Thoracic aorta (tissue), 2 donors: ENCODE data around the gene FNTB. TPM values are rescaled to one million over a fixed set of nuclear protein-coding genes. Genes with fewer than 3 reads are reported as not detected.

ENCODE experiments used
- ATAC-seq: fragments of 150-250 bp; one replicate; pipeline ENCODE4 v1.8.0; 2017; ENCODE audit warnings: low read depth; ENCODE audit not compliant: insufficient number of reproducible peaks, low FRiP score
- DNase-seq: peaks from one replicate; pipeline ENCODE4 v3.0.0-alpha.2; 2020; ENCODE audit warnings: low spot score
- H3K27ac ChIP-seq, 2 donors: fragments of 200-600 bp; sonication (generic); 1 replicate in 1 of 2; 2 replicates in 1 of 2; pipeline ENCODE4 v1.5.1; 2016; ENCODE audit warnings: mild to moderate bottlenecking in 2 of 2, moderate library complexity in 2 of 2
- H3K27me3 ChIP-seq: fragments of 200-600 bp; sonication (generic); replicated peaks from 2 replicates; pipeline ENCODE4 v1.6.0; 2016; ENCODE audit warnings: mild to moderate bottlenecking; ENCODE audit not compliant: insufficient read depth
- H3K36me3 ChIP-seq: fragments of 200-600 bp; sonication (generic); one replicate; pipeline ENCODE4 v1.5.1; 2016
- H3K4me1 ChIP-seq, 2 donors: fragments of 200-600 bp; sonication (generic); 1 replicate in 1 of 2; 2 replicates in 1 of 2; pipeline versions ENCODE4 v1.5.1 to v1.6.0; 2016; ENCODE audit warnings: low read depth in 2 of 2, mild to moderate bottlenecking in 1 of 2; ENCODE audit not compliant: control insufficient read depth in 1 of 2
- H3K4me3 ChIP-seq: fragments of 200-600 bp; sonication (generic); 2 replicates; pipeline ENCODE4 v1.5.1; 2016; ENCODE audit warnings: mild to moderate bottlenecking
- H3K9me3 ChIP-seq: fragments of 200-600 bp; sonication (generic); 2 replicates; pipeline ENCODE4 v1.5.1; 2016
- total RNA-seq, 2 donors: library from RNA; depleted of rRNA; stranded (reverse); fragments of >200 nt; gene quantifications; one replicate each; pipeline versions ENCODE4 v1.1.0 to v1.2.3, GENCODE V29; 2016
- TF ChIP-seq, protein P1 (sequence below): fragments of 200-600 bp; sonication (generic); IDR thresholded peaks from one replicate; pipeline ENCODE4 v1.5.1; 2019; ENCODE audit warnings: antibody characterized with exemption

FNTB gene
- total RNA-seq, 2 donors from 2014 or later: 6.8 to 18.3 TPM

GRCh38 chr14:64990939-64991338, 4.2 kb downstream of the FNTB start:
- H3K4me1 ChIP-seq: peaks cover 7 to 14% of the 10 kb centered on the region in 2 donors
- TF ChIP-seq, protein P1, sequence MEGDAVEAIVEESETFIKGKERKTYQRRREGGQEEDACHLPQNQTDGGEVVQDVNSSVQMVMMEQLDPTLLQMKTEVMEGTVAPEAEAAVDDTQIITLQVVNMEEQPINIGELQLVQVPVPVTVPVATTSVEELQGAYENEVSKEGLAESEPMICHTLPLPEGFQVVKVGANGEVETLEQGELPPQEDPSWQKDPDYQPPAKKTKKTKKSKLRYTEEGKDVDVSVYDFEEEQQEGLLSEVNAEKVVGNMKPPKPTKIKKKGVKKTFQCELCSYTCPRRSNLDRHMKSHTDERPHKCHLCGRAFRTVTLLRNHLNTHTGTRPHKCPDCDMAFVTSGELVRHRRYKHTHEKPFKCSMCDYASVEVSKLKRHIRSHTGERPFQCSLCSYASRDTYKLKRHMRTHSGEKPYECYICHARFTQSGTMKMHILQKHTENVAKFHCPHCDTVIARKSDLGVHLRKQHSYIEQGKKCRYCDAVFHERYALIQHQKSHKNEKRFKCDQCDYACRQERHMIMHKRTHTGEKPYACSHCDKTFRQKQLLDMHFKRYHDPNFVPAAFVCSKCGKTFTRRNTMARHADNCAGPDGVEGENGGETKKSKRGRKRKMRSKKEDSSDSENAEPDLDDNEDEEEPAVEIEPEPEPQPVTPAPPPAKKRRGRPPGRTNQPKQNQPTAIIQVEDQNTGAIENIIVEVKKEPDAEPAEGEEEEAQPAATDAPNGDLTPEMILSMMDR: no peak
- H3K27me3 ChIP-seq: no peaks in the 10 kb centered on the region
- DNase-seq (no peak), ATAC-seq (no peak)
- H3K27ac ChIP-seq: no peak overlapping the region
- no peaks in the 10 kb centered on the region for H3K36me3 ChIP-seq
- no peak overlapping the region for H3K4me3 ChIP-seq
- H3K9me3 ChIP-seq: no peaks in the 10 kb centered on the region

DNA sequence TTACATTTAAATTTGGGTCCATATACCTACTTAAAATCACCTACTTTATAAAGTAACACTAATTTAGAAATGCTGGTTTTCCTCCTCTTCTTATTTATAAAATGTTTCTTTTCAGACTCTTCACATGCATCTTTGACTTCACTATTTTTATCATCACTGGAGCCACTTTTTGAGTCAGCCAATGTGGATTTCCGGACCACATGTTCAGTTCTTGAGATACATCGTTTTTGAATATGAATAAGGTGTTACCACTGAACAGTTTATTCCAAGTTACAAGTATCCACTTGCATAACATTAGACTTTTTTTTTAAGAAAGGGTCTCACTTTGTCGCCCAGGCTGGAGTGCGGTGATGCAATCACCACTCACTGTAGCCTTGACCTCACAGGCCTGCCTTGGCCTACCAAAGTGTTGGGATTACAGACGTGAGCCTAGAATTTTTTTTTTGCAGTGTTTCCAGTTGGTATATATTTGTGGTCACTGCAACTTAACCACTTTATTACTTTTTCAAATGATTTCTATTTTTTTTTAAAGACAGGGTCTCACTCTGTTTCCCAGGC, 5.7 kb downstream of the FNTB start:
- Histone ChIP-seq H3K4me1 (peaks cover 6 to 8% of the 10 kb centered on the region in 2 donors), H3K27ac (no peak overlapping the region), H3K27me3 (no peaks in the 10 kb centered on the region), H3K9me3 (no peaks in the 10 kb centered on the region), H3K36me3 (no peaks in the 10 kb centered on the region), H3K4me3 (no peak overlapping the region)
- ATAC-seq: no peak
- no peak for DNase-seq
- TF ChIP-seq, protein P1: no peak

DNA sequence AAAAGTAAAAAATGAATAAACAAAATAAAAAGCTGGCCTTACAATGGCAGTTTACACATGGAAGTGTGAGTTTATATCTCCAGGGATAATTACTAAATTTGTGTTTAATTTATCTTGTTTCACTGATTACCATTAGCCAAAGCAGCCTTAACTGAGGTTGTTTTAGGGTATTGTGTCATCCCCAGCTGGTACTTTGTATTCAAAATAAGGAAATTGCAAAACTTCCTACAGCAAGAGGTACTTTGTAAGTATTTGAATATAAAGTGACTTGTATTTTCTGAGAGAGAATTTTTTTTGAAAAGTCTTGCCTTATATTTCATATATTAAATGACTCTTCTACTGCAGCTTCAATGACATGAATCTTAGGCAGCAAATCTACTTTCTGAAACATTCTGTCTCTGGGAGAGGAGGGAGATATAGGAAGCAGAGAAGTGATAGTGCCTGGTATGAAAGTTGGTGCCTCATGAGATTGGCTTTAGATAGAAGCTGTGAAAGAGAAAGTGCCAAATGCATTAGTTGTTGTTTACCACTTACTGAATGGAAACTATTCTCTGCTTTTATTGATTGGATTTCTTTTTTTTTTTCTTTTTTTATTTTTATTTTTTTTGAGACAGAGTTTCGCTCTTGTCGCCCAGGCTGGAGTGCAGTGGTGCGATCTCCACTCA, 6.7 kb downstream of the FNTB start:
- ATAC-seq (no peak), DNase-seq (no peak)
- H3K36me3 ChIP-seq: no peaks in the 10 kb centered on the region
- peaks cover 0 to under 1% of the 10 kb centered on the region in 2 donors for H3K4me1 ChIP-seq
- H3K27me3 ChIP-seq: no peaks in the 10 kb centered on the region
- no peak overlapping the region for H3K4me3 ChIP-seq
- H3K27ac ChIP-seq: no peak overlapping the region
- TF ChIP-seq, protein P1: no peak
- no peaks in the 10 kb centered on the region for H3K9me3 ChIP-seq

DNA sequence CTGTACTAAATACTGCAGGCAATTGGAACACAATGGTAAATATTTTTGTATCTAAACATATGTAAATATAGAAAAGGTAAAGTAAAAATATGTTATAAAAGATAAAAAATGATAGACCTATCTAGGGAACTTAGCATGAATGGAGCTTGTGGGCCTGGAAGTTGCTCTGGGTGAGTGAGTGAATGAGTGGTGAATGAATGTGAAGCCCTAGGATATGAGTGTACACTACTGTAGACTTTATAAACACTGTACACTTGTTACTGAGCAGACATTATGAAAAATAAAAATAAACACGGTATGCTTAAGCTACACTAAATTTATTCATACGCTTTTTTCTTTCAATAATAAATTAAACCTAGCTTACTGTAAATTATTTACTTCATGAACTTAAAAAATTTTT, 7.8 kb downstream of the FNTB start:
- Histone ChIP-seq H3K4me3 (no peak overlapping the region), H3K4me1 (peaks cover 0 to 4% of the 10 kb centered on the region in 2 donors), H3K27ac (no peak overlapping the region), H3K9me3 (no peaks in the 10 kb centered on the region), H3K27me3 (no peaks in the 10 kb centered on the region), H3K36me3 (no peaks in the 10 kb centered on the region)
- DNase-seq (no peak), ATAC-seq (no peak)
- TF ChIP-seq, protein P1: no peak

DNA sequence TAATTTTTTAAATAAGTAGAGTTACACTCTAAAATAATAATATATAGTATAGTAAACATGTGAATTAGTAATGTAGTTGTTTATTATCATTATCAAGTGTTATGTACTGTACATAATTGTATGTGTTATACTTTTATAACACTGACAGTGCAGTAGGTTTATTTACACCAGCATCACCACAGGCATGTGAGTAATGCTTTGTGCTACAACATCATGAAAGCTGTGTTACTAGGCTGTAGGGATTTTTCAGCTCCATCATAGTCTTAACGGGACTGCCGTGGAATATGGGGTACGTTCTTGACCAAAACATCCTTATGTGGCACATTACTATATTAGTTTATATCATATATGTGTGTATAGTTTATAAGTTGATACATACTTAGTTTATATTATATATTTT, 8.6 kb downstream of the FNTB start:
- Histone ChIP-seq H3K27ac (no peak overlapping the region), H3K36me3 (no peaks in the 10 kb centered on the region), H3K27me3 (no peaks in the 10 kb centered on the region), H3K4me3 (no peak overlapping the region), H3K4me1 (peaks cover 0 to 4% of the 10 kb centered on the region in 2 donors), H3K9me3 (no peaks in the 10 kb centered on the region)
- ATAC-seq (no peak), DNase-seq (no peak)
- TF ChIP-seq, protein P1: no peak
